MM.1S (cell line): ENCODE results near the gene OSTN.

Experiments
- DNase-seq: peaks from one replicate; pipeline ENCODE4 v3.0.0-alpha.2; 2015
- H2AFZ ChIP-seq: fragments of 300-600 bp; sonication (generic); 2 replicates; pipeline ENCODE4 v1.6.0; 2016; ENCODE audit warnings: antibody characterized with exemption, low read length
- H3F3A ChIP-seq: fragments of 300-600 bp; sonication (generic); 2 replicates; pipeline ENCODE4 v1.6.1; 2016; ENCODE audit warnings: mild to moderate bottlenecking, antibody characterized with exemption, low read length, moderate library complexity, mixed read lengths; ENCODE audit not compliant: insufficient read depth
- H3K27ac ChIP-seq: fragments of 300-600 bp; sonication (generic); 2 replicates; pipeline ENCODE4 v1.5.1; 2016; ENCODE audit warnings: mild to moderate bottlenecking, low read length
- H3K27me3 ChIP-seq: fragments of 300-600 bp; sonication (generic); replicated peaks from 2 replicates; pipeline ENCODE4 v1.6.0; 2016; ENCODE audit warnings: low read length; ENCODE audit not compliant: insufficient read depth
- H3K36me3 ChIP-seq: fragments of 300-600 bp; sonication (generic); replicated peaks from 2 replicates; pipeline ENCODE4 v1.6.1; 2016; ENCODE audit warnings: mild to moderate bottlenecking, low read length, mixed read lengths; ENCODE audit not compliant: insufficient read depth
- H3K4me1 ChIP-seq: fragments of 300-600 bp; sonication (generic); 2 replicates; pipeline ENCODE4 v1.6.1; 2016; ENCODE audit warnings: low read length, mixed read lengths
- H3K4me2 ChIP-seq: fragments of 300-600 bp; sonication (generic); 2 replicates; pipeline ENCODE4 v1.6.0; 2016; ENCODE audit warnings: low read depth, low read length
- H3K4me3 ChIP-seq: fragments of 300-600 bp; sonication (generic); 2 replicates; pipeline ENCODE4 v1.5.1; 2016; ENCODE audit warnings: low read length, mixed read lengths
- H3K79me2 ChIP-seq: fragments of 300-600 bp; sonication (generic); 2 replicates; pipeline ENCODE4 v1.6.1; 2016; ENCODE audit warnings: mixed run types, low read length, mixed read lengths
- H3K9ac ChIP-seq: fragments of 300-600 bp; sonication (generic); 2 replicates; pipeline ENCODE4 v1.6.1; 2016; ENCODE audit warnings: low read length, mixed read lengths
- H3K9me2 ChIP-seq: fragments of 300-600 bp; sonication (generic); replicated peaks from 2 replicates; pipeline ENCODE4 v1.6.1; 2016; ENCODE audit warnings: mild to moderate bottlenecking, low read length, mixed read lengths; ENCODE audit not compliant: insufficient read depth
- H3K9me3 ChIP-seq: fragments of 300-600 bp; sonication (generic); replicated peaks from 2 replicates; pipeline ENCODE4 v1.6.1; 2016; ENCODE audit warnings: mild to moderate bottlenecking, low read length, mixed read lengths; ENCODE audit not compliant: insufficient read depth
- H4K20me1 ChIP-seq: fragments of 300-600 bp; sonication (generic); 2 replicates; pipeline ENCODE4 v1.6.1; 2016; ENCODE audit warnings: mild to moderate bottlenecking, low read length, moderate library complexity, mixed read lengths; ENCODE audit not compliant: insufficient read depth
- EZH2 ChIP-seq: fragments of 300-600 bp; sonication (generic); optimal IDR thresholded peaks from 2 replicates; pipeline ENCODE3; 2017; ENCODE audit warnings: low read depth, mild to moderate bottlenecking, antibody characterized with exemption, low read length, mixed read lengths
- EZH2phosphoT487 ChIP-seq: fragments of 300-600 bp; sonication (generic); IDR thresholded peaks from 2 replicates; pipeline ENCODE4 v1.6.1; 2018; ENCODE audit warnings: antibody characterized with exemption, low read length
- TF ChIP-seq, protein P1 (sequence below): fragments of 300-600 bp; sonication (generic); IDR thresholded peaks from 2 replicates; pipeline ENCODE4 v1.5.1; 2016; ENCODE audit warnings: antibody characterized with exemption, low read length, mixed read lengths

OSTN gene, protein sequence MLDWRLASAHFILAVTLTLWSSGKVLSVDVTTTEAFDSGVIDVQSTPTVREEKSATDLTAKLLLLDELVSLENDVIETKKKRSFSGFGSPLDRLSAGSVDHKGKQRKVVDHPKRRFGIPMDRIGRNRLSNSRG

DNA sequence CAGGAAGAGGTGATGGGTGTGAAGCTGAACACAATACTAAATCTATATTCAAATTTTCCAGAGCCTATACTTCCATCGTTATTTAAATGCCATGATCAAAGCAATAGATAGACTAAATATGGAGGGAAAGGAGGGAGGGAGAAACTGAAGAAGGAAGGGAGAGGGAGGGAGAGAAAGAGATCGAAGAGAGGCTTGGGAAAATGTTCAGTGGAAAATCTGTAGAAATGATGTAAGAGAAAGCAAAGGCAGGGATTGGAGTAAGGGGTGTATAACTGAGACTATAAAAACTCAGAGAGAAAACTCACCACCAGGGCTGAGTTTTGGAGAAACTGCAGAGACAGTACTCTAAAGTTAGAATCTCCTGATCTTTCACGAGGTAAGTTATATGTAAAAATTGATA is at the start of gene OSTN:
Gene OSTN, plus strand, starts transcription at position 310 of the 400 bp plus-strand sequence. CDS start 13,292 bp downstream, outside the sequence.
- no peak for DNase-seq
- Histone ChIP-seq H3K4me1 (no peaks in the 10 kb centered on the region), H2AFZ (no peak within 1 kb of the TSS), H3K9me3 (no peaks in the 10 kb centered on the region), H3K36me3 (no peaks in the 10 kb centered on the region), H3K4me2 (no peak within 1 kb of the TSS), H4K20me1 (no peaks in the 10 kb centered on the region), H3K9me2 (no peaks in the 10 kb centered on the region), H3K4me3 (no peak within 1 kb of the TSS), H3K27me3 (no peaks in the 10 kb centered on the region), H3K9ac (no peak within 1 kb of the TSS), H3F3A (no peaks in the 10 kb centered on the region), H3K79me2 (no peaks in the 10 kb centered on the region), H3K27ac (no peak within 1 kb of the TSS)
- TF ChIP-seq, protein P1, sequence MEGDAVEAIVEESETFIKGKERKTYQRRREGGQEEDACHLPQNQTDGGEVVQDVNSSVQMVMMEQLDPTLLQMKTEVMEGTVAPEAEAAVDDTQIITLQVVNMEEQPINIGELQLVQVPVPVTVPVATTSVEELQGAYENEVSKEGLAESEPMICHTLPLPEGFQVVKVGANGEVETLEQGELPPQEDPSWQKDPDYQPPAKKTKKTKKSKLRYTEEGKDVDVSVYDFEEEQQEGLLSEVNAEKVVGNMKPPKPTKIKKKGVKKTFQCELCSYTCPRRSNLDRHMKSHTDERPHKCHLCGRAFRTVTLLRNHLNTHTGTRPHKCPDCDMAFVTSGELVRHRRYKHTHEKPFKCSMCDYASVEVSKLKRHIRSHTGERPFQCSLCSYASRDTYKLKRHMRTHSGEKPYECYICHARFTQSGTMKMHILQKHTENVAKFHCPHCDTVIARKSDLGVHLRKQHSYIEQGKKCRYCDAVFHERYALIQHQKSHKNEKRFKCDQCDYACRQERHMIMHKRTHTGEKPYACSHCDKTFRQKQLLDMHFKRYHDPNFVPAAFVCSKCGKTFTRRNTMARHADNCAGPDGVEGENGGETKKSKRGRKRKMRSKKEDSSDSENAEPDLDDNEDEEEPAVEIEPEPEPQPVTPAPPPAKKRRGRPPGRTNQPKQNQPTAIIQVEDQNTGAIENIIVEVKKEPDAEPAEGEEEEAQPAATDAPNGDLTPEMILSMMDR, result no peak
- no peak for TF ChIP-seq EZH2phosphoT487
- TF ChIP-seq EZH2, result no peak

DNA sequence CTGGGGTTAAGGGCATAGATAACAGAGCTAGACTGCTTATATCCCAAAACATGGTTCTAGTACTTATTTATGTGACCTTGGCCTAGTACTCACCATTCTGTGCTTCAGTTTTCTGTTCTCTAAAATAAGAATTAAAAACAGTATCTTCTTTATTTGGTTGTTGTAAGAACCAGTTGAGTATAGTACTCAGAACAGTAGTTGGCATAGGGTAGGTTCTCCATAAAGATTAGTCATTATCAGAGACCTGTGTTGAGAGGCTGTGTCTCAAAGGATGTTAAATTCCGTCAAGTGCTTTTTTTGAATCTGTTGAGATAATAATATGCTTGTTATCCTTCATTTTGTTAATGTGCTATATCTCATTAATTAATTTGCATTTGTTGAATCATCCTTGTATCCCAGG is 47.4 kb upstream of the OSTN start:
- no peaks in the 10 kb centered on the region for H3K79me2 ChIP-seq
- no peak overlapping the region for H3K4me2 ChIP-seq
- H3K4me1 ChIP-seq, result no peaks in the 10 kb centered on the region
- no peaks in the 10 kb centered on the region for H3K36me3 ChIP-seq
- H2AFZ ChIP-seq, result no peak overlapping the region
- no peak overlapping the region for H3K4me3 ChIP-seq
- TF ChIP-seq EZH2phosphoT487, result no peak
- TF ChIP-seq, protein P1, result no peak
- no peak for TF ChIP-seq EZH2
- no peaks in the 10 kb centered on the region for H4K20me1 ChIP-seq
- no peaks in the 10 kb centered on the region for H3K9me3 ChIP-seq
- H3K9me2 ChIP-seq, result no peaks in the 10 kb centered on the region
- DNase-seq, result no peak
- H3K27ac ChIP-seq, result no peak overlapping the region
- no peaks in the 10 kb centered on the region for H3F3A ChIP-seq
- H3K27me3 ChIP-seq, result no peaks in the 10 kb centered on the region
- H3K9ac ChIP-seq, result no peak overlapping the region

DNA sequence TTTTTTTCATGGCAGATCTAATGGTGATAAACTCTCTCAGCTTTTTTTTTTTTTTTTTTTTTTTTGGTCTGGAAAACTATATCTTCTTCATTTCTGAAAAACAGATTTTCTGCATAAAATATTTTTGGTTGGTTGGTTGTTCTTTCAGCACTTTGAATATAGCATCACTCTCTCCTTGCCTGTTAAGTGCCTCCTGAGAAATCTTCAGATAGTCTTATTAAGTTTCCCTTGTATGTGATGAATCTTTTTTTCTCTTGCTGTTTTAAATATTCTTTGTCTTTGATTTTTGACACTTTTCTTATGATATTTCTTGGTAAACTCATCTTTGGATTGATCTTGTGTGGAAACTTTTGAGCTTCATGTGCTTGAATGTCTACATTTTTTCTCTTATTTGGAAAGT is 44.2 kb upstream of the OSTN start:
- Histone ChIP-seq H3K9me2 (no peaks in the 10 kb centered on the region), H3K79me2 (no peaks in the 10 kb centered on the region), H3K4me1 (no peaks in the 10 kb centered on the region), H3K4me2 (no peak overlapping the region), H2AFZ (no peak overlapping the region), H3K36me3 (no peaks in the 10 kb centered on the region), H3K9me3 (no peaks in the 10 kb centered on the region), H3K9ac (no peak overlapping the region), H3F3A (no peaks in the 10 kb centered on the region), H3K27me3 (no peaks in the 10 kb centered on the region), H3K4me3 (no peak overlapping the region), H3K27ac (no peak overlapping the region), H4K20me1 (no peaks in the 10 kb centered on the region)
- TF ChIP-seq EZH2, result no peak
- no peak for TF ChIP-seq EZH2phosphoT487
- TF ChIP-seq, protein P1, result no peak
- no peak for DNase-seq
